ENCODE measurements around the gene CORO2B. TPM values are rescaled to one million over a fixed set of nuclear protein-coding genes. Genes with fewer than 3 reads are reported as not detected.

The CORO2B gene
- total RNA-seq, 4 donors from 2014 or later, result 4.7 to 18.8 (median 13.7) TPM

- ATAC-seq (ENCODE audit: low FRiP score) (no peak), DNase-seq (ENCODE audit: low spot score) (no peak)
- TF ChIP-seq CTCF (IDR thresholded peaks at IDR 0.05), result no peak
Measured at GRCh38 chr15:68633231-68634121, 54.7 kb downstream of the CORO2B start.

GRCh38 chr15:68634122-68634482 lies 55.3 kb downstream of the CORO2B start:
- ATAC-seq (ENCODE audit: low FRiP score), result no peak
- TF ChIP-seq CTCF (IDR thresholded peaks at IDR 0.05), result no peak

GRCh38 chr15:68634531-68634930 lies 55.7 kb downstream of the CORO2B start:
- TF ChIP-seq CTCF (IDR thresholded peaks at IDR 0.05), result no peak
- no peak for ATAC-seq (ENCODE audit: low FRiP score)
- DNase-seq (ENCODE audit: low spot score), result no peak

More at GRCh38 chr15:68634122-68634482, 55.3 kb downstream of the CORO2B start:
- DNase-seq (ENCODE audit: low spot score), result no peak

- ATAC-seq (ENCODE audit: low FRiP score) (no peak), DNase-seq (ENCODE audit: low spot score) (no peak)
- TF ChIP-seq CTCF (IDR thresholded peaks at IDR 0.05), result no peak
Measured at GRCh38 chr15:68635141-68635540, 56.3 kb downstream of the CORO2B start.

- ATAC-seq (ENCODE audit: low FRiP score), result no peak
- no peak for DNase-seq (ENCODE audit: low spot score)
- TF ChIP-seq CTCF (IDR thresholded peaks at IDR 0.05), result no peak
Measured at GRCh38 chr15:68636256-68636655, 57.5 kb downstream of the CORO2B start.

- TF ChIP-seq CTCF (IDR thresholded peaks at IDR 0.05), result no peak
- ATAC-seq (ENCODE audit: low FRiP score), result peak; percentile 19
- no peak for DNase-seq (ENCODE audit: low spot score)
Measured at GRCh38 chr15:68637767-68638404, 59.1 kb downstream of the CORO2B start.
